Measurements from ENCODE around the gene SCGN.
A peak's percentile ranks its signal among the peaks of the same experiment; 100 is the strongest.

SCGN gene

GRCh38 chr6:25640891-25641290 lies 11.1 kb upstream of the SCGN start:
- no peak for DNase-seq (ENCODE audit: low read depth)

- DNase-seq (ENCODE audit: low read depth), result no peak
Observed at GRCh38 chr6:25641377-25641776, 10.6 kb upstream of the SCGN start.

GRCh38 chr6:25641940-25642666 lies 9.9 kb upstream of the SCGN start:
- no peak for DNase-seq (ENCODE audit: low read depth)

GRCh38 chr6:25642667-25643328 lies 9.2 kb upstream of the SCGN start:
- no peak for DNase-seq (ENCODE audit: low read depth)

GRCh38 chr6:25645916-25646315 lies 6.1 kb upstream of the SCGN start:
- DNase-seq (ENCODE audit: low read depth), result no peak

- DNase-seq (ENCODE audit: low read depth), result no peak
Observed at GRCh38 chr6:25649611-25650010, 2.4 kb upstream of the SCGN start.

- DNase-seq (ENCODE audit: low read depth), result no peak
Observed at GRCh38 chr6:25655723-25656122, 3.7 kb downstream of the SCGN start.

- DNase-seq (ENCODE audit: low read depth), result no peak
Observed at GRCh38 chr6:25659633-25660368, 7.8 kb downstream of the SCGN start.

- peak; percentile 35 for DNase-seq (ENCODE audit: low read depth)
Observed at GRCh38 chr6:25660512-25660911, 8.5 kb downstream of the SCGN start.

GRCh38 chr6:25661129-25661779 lies 9.2 kb downstream of the SCGN start:
- no peak for DNase-seq (ENCODE audit: low read depth)

GRCh38 chr6:25665455-25665854 lies 13.4 kb downstream of the SCGN start:
- no peak for DNase-seq (ENCODE audit: low read depth)

GRCh38 chr6:25669413-25669812 lies 17.4 kb downstream of the SCGN start:
- no peak for DNase-seq (ENCODE audit: low read depth)

- DNase-seq (ENCODE audit: low read depth), result no peak
Observed at GRCh38 chr6:25670208-25670607, 18.2 kb downstream of the SCGN start.

- no peak for DNase-seq (ENCODE audit: low read depth)
Observed at GRCh38 chr6:25670793-25671513, 18.9 kb downstream of the SCGN start.

- DNase-seq (ENCODE audit: low read depth), result no peak
Observed at GRCh38 chr6:25671652-25672051, 19.6 kb downstream of the SCGN start.

- DNase-seq (ENCODE audit: low read depth), result no peak
Observed at GRCh38 chr6:25675167-25675566, 23.2 kb downstream of the SCGN start.

GRCh38 chr6:25676775-25677174 lies 24.8 kb downstream of the SCGN start:
- no peak for DNase-seq (ENCODE audit: low read depth)

- DNase-seq (ENCODE audit: low read depth), result no peak
Observed at GRCh38 chr6:25681848-25682247, 29.8 kb downstream of the SCGN start.

GRCh38 chr6:25682324-25682723 lies 30.3 kb downstream of the SCGN start:
- no peak for DNase-seq (ENCODE audit: low read depth)

GRCh38 chr6:25684565-25684964 lies 32.5 kb downstream of the SCGN start:
- no peak for DNase-seq (ENCODE audit: low read depth)

GRCh38 chr6:25685251-25685650 lies 33.2 kb downstream of the SCGN start:
- no peak for DNase-seq (ENCODE audit: low read depth)

- DNase-seq (ENCODE audit: low read depth), result no peak
Observed at GRCh38 chr6:25685896-25686295, 33.9 kb downstream of the SCGN start.

Data from activated T-cell treated with anti-CD3 and anti-CD28 coated beads for 48 hours (primary cell).